ENCODE measurements around the gene PTHLH. TPM values are rescaled to one million over a fixed set of nuclear protein-coding genes. Genes with fewer than 3 reads are reported as not detected.

Gene PTHLH
- total RNA-seq, 4 donors from 2014 or later, result 1.6 to 3.0 (median 2.1) TPM; not detected in 1

- DNase-seq, result no peak
- Histone ChIP-seq H3K4me3 (replicated peaks in 1 of 3) (no peak overlapping the region), H3K27me3 (no peaks in the 10 kb centered on the region), H3K36me3 (no peaks in the 10 kb centered on the region), H3K27ac (no peak overlapping the region), H3K9me3 (no peaks in the 10 kb centered on the region), H3K4me1 (no peaks in the 10 kb centered on the region)
- 70% methylated on average over 5 of the region's 5 CpGs for WGBS, 2 donors
- intact Hi-C loops (cut with DNase I), result no loop called here
- TF ChIP-seq CTCF (IDR thresholded peaks at IDR 0.05) (no peak), POLR2A (IDR thresholded peaks at IDR 0.05) (no peak)
Measured at GRCh38 chr12:27987331-27987730, 14.8 kb upstream of the PTHLH start.

GRCh38 chr12:27984275-27984674 is 11.7 kb upstream of the PTHLH start:
- no peaks in the 10 kb centered on the region for H3K9me3 ChIP-seq
- intact Hi-C loops (cut with DNase I), result no loop called here
- H3K27ac ChIP-seq, result no peak overlapping the region
- H3K4me1 ChIP-seq, result no peaks in the 10 kb centered on the region
- H3K4me3 ChIP-seq (replicated peaks in 1 of 3), result no peak overlapping the region
- no peaks in the 10 kb centered on the region for H3K36me3 ChIP-seq
- WGBS, 2 donors, result 62 to 68% methylated on average over 2 of the region's 2 CpGs
- TF ChIP-seq CTCF (IDR thresholded peaks at IDR 0.05) (no peak), POLR2A (IDR thresholded peaks at IDR 0.05) (no peak)
- H3K27me3 ChIP-seq, result no peaks in the 10 kb centered on the region
- no peak for DNase-seq

- H3K4me1 ChIP-seq, result no peaks in the 10 kb centered on the region
- H3K27ac ChIP-seq, result no peak overlapping the region
- TF ChIP-seq POLR2A (IDR thresholded peaks at IDR 0.05) (no peak), CTCF (IDR thresholded peaks at IDR 0.05) (no peak)
- peaks cover 3% of the 10 kb centered on the region for H3K27me3 ChIP-seq
- H3K4me3 ChIP-seq (replicated peaks in 1 of 3), result no peak overlapping the region
- no peak for DNase-seq
- intact Hi-C loops (cut with DNase I), result no loop called here
- H3K36me3 ChIP-seq, result no peaks in the 10 kb centered on the region
- H3K9me3 ChIP-seq, result no peaks in the 10 kb centered on the region
- WGBS, 2 donors, result 68 to 76% methylated on average over 4 of the region's 4 CpGs
Measured at GRCh38 chr12:27982951-27983350, 10.4 kb upstream of the PTHLH start.

GRCh38 chr12:27982385-27982784 is 9.9 kb upstream of the PTHLH start:
- DNase-seq, result no peak
- H3K4me3 ChIP-seq (replicated peaks in 1 of 3), result no peak overlapping the region
- H3K9me3 ChIP-seq, result no peaks in the 10 kb centered on the region
- 43 to 49% methylated on average over 2 of the region's 2 CpGs for WGBS, 2 donors
- H3K27ac ChIP-seq, result no peak overlapping the region
- TF ChIP-seq POLR2A (IDR thresholded peaks at IDR 0.05) (no peak), CTCF (IDR thresholded peaks at IDR 0.05) (no peak)
- H3K27me3 ChIP-seq, result peaks cover 5% of the 10 kb centered on the region
- no peaks in the 10 kb centered on the region for H3K36me3 ChIP-seq
- intact Hi-C loops (cut with DNase I), result no loop called here
- H3K4me1 ChIP-seq, result no peaks in the 10 kb centered on the region

GRCh38 chr12:27981874-27982273 is 9.3 kb upstream of the PTHLH start:
- no peak for DNase-seq
- WGBS, 2 donors, result 70 to 84% methylated on average over 2 of the region's 2 CpGs
- H3K36me3 ChIP-seq, result no peaks in the 10 kb centered on the region
- no peak overlapping the region for H3K4me3 ChIP-seq (replicated peaks in 1 of 3)
- no peak for TF ChIP-seq CTCF (IDR thresholded peaks at IDR 0.05)
- no peak for TF ChIP-seq POLR2A (IDR thresholded peaks at IDR 0.05)
- no peaks in the 10 kb centered on the region for H3K9me3 ChIP-seq
- no peak overlapping the region for H3K27ac ChIP-seq
- peaks cover 5% of the 10 kb centered on the region for H3K27me3 ChIP-seq
- H3K4me1 ChIP-seq, result no peaks in the 10 kb centered on the region
- intact Hi-C loops (cut with DNase I), result no loop called here

Data from thyroid gland (tissue), 4 donors.